Stomach (tissue), 19 donors: Measurements from ENCODE around the gene PLAC1. TPM values are rescaled to one million over a fixed set of nuclear protein-coding genes. Genes with fewer than 3 reads are reported as not detected.

Source experiments
- DNase-seq, 2 donors: peaks; one replicate each; pipeline versions ENCODE4 v3.0.0 to v3.0.0-alpha.2; 2013 to 2019
- H3K27ac ChIP-seq, 5 donors: fragments of 200-600 bp in 4 of 5; sonication (generic) in 4 of 5; one replicate each; pipeline ENCODE4 v1.5.1; 2013 to 2019; ENCODE audit warnings: mild to moderate bottlenecking in 1 of 5, moderate library complexity in 1 of 5
- H3K27me3 ChIP-seq, 3 donors: fragments of 200-600 bp; sonication (generic); one replicate each; pipeline ENCODE4 v1.5.1; 2017 to 2019; ENCODE audit warnings: mixed run types in 1 of 3
- H3K36me3 ChIP-seq, 4 donors: fragments of 200-600 bp; sonication (generic); 1 replicate in 3 of 4; 2 replicates in 1 of 4; pipeline ENCODE4 v1.5.1; 2016 to 2019
- H3K4me1 ChIP-seq, 4 donors: fragments of 200-600 bp; sonication (generic); one replicate each; pipeline ENCODE4 v1.5.1; 2016 to 2019
- H3K4me3 ChIP-seq, 4 donors: fragments of 200-600 bp; sonication (generic) in 3 of 4; one replicate each; pipeline ENCODE4 v1.5.1; 2016 to 2019; ENCODE audit warnings: mild to moderate bottlenecking in 1 of 4
- H3K9me3 ChIP-seq, 4 donors: fragments of 200-600 bp; sonication (generic); one replicate each; pipeline ENCODE4 v1.5.1; 2016 to 2019
- EP300 ChIP-seq: sonication (generic); formaldehyde crosslinking; IDR thresholded peaks from one replicate; pipeline ENCODE4 v1.6.1; 2017; ENCODE audit warnings: antibody characterized with exemption
- POLR2A ChIP-seq, 4 donors: fragments of 450-650 bp; IDR thresholded peaks; one replicate each; pipeline ENCODE4 v1.6.1; 2016; ENCODE audit warnings: antibody characterized with exemption in 4 of 4, control low read depth in 2 of 4, mild to moderate bottlenecking in 1 of 4, moderate library complexity in 1 of 4
- POLR2AphosphoS5 ChIP-seq, 3 donors: sonication (generic); formaldehyde crosslinking; IDR thresholded peaks; one replicate each; pipeline ENCODE4 v1.6.1; 2016; ENCODE audit warnings: antibody characterized with exemption in 3 of 3
- WGBS, 5 donors: extraction: QIAGEN DNeasy Blood & Tissue Kit in 3 of 5; methylation state at CpG; one replicate each; pipeline versions ENCODE4 v1.1.5 to v1.1.7; 2013 to 2018; 5-methylcytosine and 5-hydroxymethylcytosine counted together
- intact Hi-C: fragments of 100-400 bp; cut with DNase I; formaldehyde crosslinking; loops from one replicate; pipeline ENCODE4 v1.15.1; 2023; ENCODE audit warnings: low total_unique reads
- long read RNA-seq, 10 donors: transcript quantifications; one replicate each; lab custom pipeline, GENCODE V29; 2026
- polyA plus RNA-seq, 3 donors: library from polyadenylated mRNA; stranded (reverse); fragments of 200-250 nt; gene quantifications; one replicate each; pipeline ENCODE4 v1.2.3, GENCODE V29; 2013
- total RNA-seq, 5 donors: library from RNA; depleted of rRNA; stranded (reverse); fragments of >200 nt; gene quantifications; one replicate each; pipeline versions ENCODE4 v1.1.0 to v1.2.3, GENCODE V29; 2014 to 2016
- TF ChIP-seq, protein P1 (sequence below), 7 experiments: fragments of 450-650 bp in 4 of 7; fragments of 200-600 bp in 3 of 7; sonication (generic) in 3 of 7; IDR thresholded peaks; one replicate each; pipeline ENCODE4 v1.5.1; 2016 to 2019; ENCODE audit warnings: antibody characterized with exemption in 7 of 7, control low read depth in 2 of 7, mild to moderate bottlenecking in 1 of 7
- donor health status: healthy with polysubstance abuse.
- donor health status: Bipolar disorder and iron deficiency.
- donor health status: healthy.

The PLAC1 gene
- total RNA-seq (not detected), polyA plus RNA-seq (not detected)
- long read RNA-seq, donor 1: 0 reads
- long read RNA-seq, donor 2: 0 reads
- long read RNA-seq, donor 3: 0 reads
- long read RNA-seq, donor 4: 0 reads
- long read RNA-seq, donor 5, partial matches to known transcripts: 0 of 1 reads
- long read RNA-seq, donor 5, other reads (novel, unspliced or antisense): 0 of 1 reads
- long read RNA-seq, donor 6: 0 reads
- long read RNA-seq, donor 7: 0 reads
- long read RNA-seq, donor 8: 0 reads
- long read RNA-seq, donor 9: 0 reads
- long read RNA-seq, donor 10: 0 reads

- intact Hi-C loops: no loop called here
- no peak for DNase-seq
- TF ChIP-seq POLR2A (IDR thresholded peaks at IDR 0.05) (no peak), POLR2AphosphoS5 (IDR thresholded peaks at IDR 0.05) (no peak), EP300 (no peak)
- TF ChIP-seq, protein P1, sequence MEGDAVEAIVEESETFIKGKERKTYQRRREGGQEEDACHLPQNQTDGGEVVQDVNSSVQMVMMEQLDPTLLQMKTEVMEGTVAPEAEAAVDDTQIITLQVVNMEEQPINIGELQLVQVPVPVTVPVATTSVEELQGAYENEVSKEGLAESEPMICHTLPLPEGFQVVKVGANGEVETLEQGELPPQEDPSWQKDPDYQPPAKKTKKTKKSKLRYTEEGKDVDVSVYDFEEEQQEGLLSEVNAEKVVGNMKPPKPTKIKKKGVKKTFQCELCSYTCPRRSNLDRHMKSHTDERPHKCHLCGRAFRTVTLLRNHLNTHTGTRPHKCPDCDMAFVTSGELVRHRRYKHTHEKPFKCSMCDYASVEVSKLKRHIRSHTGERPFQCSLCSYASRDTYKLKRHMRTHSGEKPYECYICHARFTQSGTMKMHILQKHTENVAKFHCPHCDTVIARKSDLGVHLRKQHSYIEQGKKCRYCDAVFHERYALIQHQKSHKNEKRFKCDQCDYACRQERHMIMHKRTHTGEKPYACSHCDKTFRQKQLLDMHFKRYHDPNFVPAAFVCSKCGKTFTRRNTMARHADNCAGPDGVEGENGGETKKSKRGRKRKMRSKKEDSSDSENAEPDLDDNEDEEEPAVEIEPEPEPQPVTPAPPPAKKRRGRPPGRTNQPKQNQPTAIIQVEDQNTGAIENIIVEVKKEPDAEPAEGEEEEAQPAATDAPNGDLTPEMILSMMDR (IDR thresholded peaks at IDR 0.05): no peak
- 57 to 93% (median 88%) methylated on average over 5 of the region's 5 CpGs for WGBS, 5 donors
- Histone ChIP-seq H3K36me3 (no peaks in the 10 kb centered on the region), H3K4me1 (no peaks in the 10 kb centered on the region), H3K4me3 (no peak within 1 kb of the TSS), H3K9me3 (no peaks in the 10 kb centered on the region), H3K27me3 (peaks cover 0 to 9% (median 0%) of the 10 kb centered on the region in 3 donors), H3K27ac (no peak within 1 kb of the TSS)
Observed at GRCh38 chrX:134658002-134658759, at the start of gene PLAC1. Gene PLAC1 (minus strand): TSS chrX:134658471. CDS start chrX:134566682, 91,789 bp downstream.

DNA sequence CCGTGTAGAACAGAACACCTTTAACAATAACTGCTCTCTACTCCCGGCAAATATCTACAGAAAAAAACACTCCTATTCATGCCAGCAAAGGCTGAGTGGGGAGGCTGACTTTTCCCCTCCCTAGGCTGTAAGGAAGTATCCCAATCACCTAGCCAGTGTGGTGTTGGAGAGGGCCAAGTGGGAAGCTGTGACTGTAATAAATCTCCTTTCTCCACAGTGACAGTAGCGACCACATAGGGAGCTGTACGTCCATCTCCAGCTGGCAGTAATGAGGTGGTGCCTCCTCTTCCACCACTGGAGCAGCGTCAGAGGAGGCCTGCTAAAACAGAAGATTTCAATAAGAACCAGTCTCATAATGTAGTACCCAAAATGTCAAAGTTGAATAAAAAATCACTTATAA, 47.9 kb upstream of the PLAC1 start:
- Histone ChIP-seq H3K4me1 (no peaks in the 10 kb centered on the region), H3K9me3 (peaks cover 0 to 4% (median 0%) of the 10 kb centered on the region in 4 donors), H3K27ac (no peak overlapping the region), H3K36me3 (no peaks in the 10 kb centered on the region), H3K4me3 (no peak overlapping the region), H3K27me3 (peaks cover 0 to 3% (median 0%) of the 10 kb centered on the region in 3 donors)
- no peak for DNase-seq
- TF ChIP-seq, protein P1 (IDR thresholded peaks at IDR 0.05): no peak
- no peak for TF ChIP-seq POLR2A (IDR thresholded peaks at IDR 0.05)
- TF ChIP-seq EP300: no peak
- WGBS, 5 donors: 38 to 70% (median 64%) methylated on average over 3 to 5 of the region's 5 CpGs
- intact Hi-C loops: no loop called here

- Histone ChIP-seq H3K27ac (no peak overlapping the region), H3K4me3 (no peak overlapping the region), H3K36me3 (no peaks in the 10 kb centered on the region), H3K9me3 (no peaks in the 10 kb centered on the region), H3K4me1 (no peaks in the 10 kb centered on the region), H3K27me3 (no peaks in the 10 kb centered on the region)
- no peak for TF ChIP-seq EP300
- TF ChIP-seq POLR2AphosphoS5 (IDR thresholded peaks at IDR 0.05): no peak
- TF ChIP-seq, protein P1 (IDR thresholded peaks at IDR 0.05): no peak
- TF ChIP-seq POLR2A (IDR thresholded peaks at IDR 0.05): no peak
- no peak for DNase-seq
- intact Hi-C loops: no loop called here
- 70 to 95% (median 90%) methylated on average over 1 of the region's 1 CpG for WGBS, 5 donors
Observed at GRCh38 chrX:134695999-134696398, 37.7 kb upstream of the PLAC1 start.

GRCh38 chrX:134694333-134695322, 36.4 kb upstream of the PLAC1 start:
- no peak overlapping the region for H3K27ac ChIP-seq
- TF ChIP-seq EP300 (no peak), POLR2A (IDR thresholded peaks at IDR 0.05) (no peak), POLR2AphosphoS5 (IDR thresholded peaks at IDR 0.05) (no peak)
- TF ChIP-seq, protein P1 (IDR thresholded peaks at IDR 0.05): no peak
- H3K4me1 ChIP-seq: no peaks in the 10 kb centered on the region
- H3K4me3 ChIP-seq: no peak overlapping the region
- intact Hi-C loops: no loop called here
- no peaks in the 10 kb centered on the region for H3K27me3 ChIP-seq
- no peak for DNase-seq
- 73 to 85% (median 80%) methylated on average over 5 of the region's 5 CpGs for WGBS, 5 donors
- H3K36me3 ChIP-seq: no peaks in the 10 kb centered on the region
- no peaks in the 10 kb centered on the region for H3K9me3 ChIP-seq
